GM12875 (cell line): Measurements from ENCODE around the gene DIP2A.

Experiments
- H3K4me3 ChIP-seq: one replicate; pipeline ENCODE4 v1.5.1; 2011; ENCODE audit warnings: low read depth, low read length, control low read depth
- CTCF ChIP-seq: IDR thresholded peaks from 2 replicates; pipeline ENCODE4 v1.5.1; 2011; ENCODE audit warnings: low read depth, mild to moderate bottlenecking, control low read depth, inconsistent platforms, low read length, moderate library complexity, borderline replicate concordance; ENCODE audit not compliant: insufficient read depth

DIP2A gene

GRCh38 chr21:46421756-46422555, 36.7 kb upstream of the DIP2A start:
- no peak for TF ChIP-seq CTCF
- H3K4me3 ChIP-seq, result no peak overlapping the region

DNA sequence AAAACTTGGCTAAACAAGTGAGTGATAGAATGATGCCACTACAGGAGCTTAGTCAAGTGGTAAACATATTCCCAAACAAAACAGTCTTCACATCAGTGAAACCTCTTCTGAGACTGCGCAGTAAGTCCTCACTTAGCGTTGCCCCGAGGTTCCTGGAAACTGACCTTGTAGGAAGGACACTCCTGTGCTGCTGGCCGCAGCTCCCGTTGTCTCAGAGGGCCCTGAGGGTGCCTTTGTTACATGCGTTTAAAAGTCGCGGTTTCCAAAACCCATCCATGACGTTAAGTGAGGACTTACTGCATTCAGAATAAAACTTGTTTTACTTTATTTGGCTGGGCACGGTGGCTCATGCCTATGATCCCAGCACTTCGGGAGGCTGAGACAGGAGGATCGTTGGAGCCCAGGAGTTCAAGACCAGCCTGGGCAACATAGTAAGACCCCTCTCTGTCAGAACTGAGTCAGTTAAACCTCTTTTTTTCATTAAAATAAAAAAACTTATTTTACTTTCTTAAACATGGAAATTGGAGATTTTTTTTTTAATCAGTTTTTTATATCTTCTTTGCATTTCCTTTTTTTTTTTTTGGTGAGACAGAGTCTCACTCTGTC, 36.0 kb upstream of the DIP2A start:
- no peak for TF ChIP-seq CTCF
- H3K4me3 ChIP-seq, result no peak overlapping the region

DNA sequence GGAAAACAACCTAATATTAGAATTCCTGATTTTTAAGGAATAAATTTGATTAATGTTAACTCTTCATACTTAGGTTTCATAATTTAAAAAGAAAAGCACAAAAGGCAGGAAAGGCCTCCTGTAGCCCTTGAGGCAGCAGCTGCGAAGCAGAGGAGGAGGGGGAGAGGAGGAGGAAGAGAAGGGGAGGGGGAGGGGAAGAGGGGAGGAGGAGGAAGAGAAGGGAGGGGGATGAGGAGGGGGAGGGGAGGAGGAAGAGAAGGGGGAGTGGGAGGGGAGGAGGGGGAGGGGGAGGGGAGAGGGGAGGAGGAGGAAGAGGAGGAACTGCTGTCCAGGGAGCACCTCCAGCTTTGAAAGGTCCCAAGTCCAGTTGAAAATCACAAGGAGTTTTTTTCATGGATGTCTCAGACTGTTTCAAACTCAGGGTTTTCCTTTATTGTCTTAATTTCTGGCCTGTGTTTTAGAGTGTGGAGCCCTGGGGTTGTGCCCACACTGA, 35.1 kb upstream of the DIP2A start:
- no peak for TF ChIP-seq CTCF
- no peak overlapping the region for H3K4me3 ChIP-seq

GRCh38 chr21:46424039-46424591, 34.6 kb upstream of the DIP2A start:
- TF ChIP-seq CTCF, result no peak
- H3K4me3 ChIP-seq, result no peak overlapping the region

DNA sequence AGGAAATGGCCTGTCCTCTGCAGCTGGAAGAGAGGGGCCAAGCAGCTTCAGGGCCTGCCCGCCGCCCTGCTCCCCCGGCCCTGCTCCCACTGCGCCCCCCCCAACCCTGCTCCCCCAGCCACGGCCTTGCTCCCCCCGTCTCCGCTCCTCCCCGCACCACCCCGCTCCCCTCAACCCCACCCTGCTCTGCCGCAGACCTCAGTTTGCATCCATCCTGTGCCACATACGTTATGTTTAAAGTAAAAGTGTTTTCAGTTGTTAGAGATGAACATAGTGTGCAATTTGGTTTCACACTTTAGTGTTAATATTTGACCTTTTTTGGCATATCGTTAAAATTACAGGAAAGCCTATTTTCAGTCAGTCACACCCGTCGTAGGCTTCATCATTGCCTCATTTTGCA, 34.1 kb upstream of the DIP2A start:
- H3K4me3 ChIP-seq, result no peak overlapping the region
- TF ChIP-seq CTCF, result no peak

DNA sequence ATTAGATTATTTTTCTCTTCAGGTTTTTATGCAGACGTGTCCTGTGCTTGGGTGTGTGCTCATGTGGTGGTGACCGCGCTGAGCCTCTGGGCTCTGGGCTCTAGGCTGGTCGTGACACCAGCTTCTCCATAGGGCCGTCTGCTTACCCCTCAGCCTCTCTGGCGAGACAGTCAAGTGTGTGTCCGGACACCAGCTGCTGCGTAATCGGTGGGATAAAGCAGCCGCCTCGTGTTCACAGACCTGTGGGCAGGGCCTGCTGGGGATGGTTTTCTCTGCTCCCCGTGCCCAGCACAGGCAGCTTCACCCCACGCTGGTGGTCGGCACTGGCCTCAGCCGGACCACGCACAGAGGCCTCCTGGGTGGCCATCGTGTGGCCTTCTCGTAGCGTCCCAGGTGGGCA, 33.6 kb upstream of the DIP2A start:
- no peak for TF ChIP-seq CTCF

DNA sequence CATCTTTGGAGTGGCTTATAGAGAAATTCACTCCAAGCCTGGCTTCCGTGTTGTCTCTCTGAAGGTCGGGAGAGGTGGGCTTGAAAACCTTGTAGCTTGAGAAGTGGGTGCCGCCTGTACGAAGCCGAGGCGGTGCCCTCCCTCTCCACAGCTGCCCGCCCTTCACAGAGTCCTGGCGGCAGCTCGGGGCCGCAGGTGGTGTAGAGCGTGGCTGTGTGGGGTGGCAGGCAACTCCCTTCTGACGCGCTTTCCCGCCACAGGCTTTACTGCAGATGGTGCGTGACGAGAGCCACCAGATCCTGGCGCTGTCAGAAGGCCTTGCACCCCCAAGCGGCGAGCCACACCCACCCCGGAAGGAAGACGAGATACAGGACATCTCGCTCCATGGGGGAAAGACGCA, 33.1 kb upstream of the DIP2A start:
- no peak overlapping the region for H3K4me3 ChIP-seq

More for the DNA sequence above, 33.6 kb upstream of the DIP2A start:
- H3K4me3 ChIP-seq, result no peak overlapping the region

More for the DNA sequence above, 33.1 kb upstream of the DIP2A start:
- TF ChIP-seq CTCF, result no peak
